Fibroblast of pulmonary artery (primary cell): ENCODE results near the gene MAMDC4.

Source experiments
- DNase-seq: peaks from one replicate; pipeline ENCODE4 v3.0.0-alpha.2; 2010; ENCODE audit warnings: low read depth
- H3K4me3 ChIP-seq: replicated peaks from 2 replicates; pipeline ENCODE4 v1.5.1; 2011; ENCODE audit warnings: low read depth, mild to moderate bottlenecking, control low read depth, low read length, moderate library complexity
- CTCF ChIP-seq: IDR thresholded peaks from 2 replicates; pipeline ENCODE4 v1.5.1; 2011; ENCODE audit warnings: mild to moderate bottlenecking, control low read depth, low read length, inconsistent platforms; ENCODE audit errors: missing control alignments

The MAMDC4 gene

GRCh38 chr9:136820971-136821825 lies 30.9 kb upstream of the MAMDC4 start:
- TF ChIP-seq CTCF = no peak
- DNase-seq = peak; percentile 37
- peak overlapping the region; percentile 2 for H3K4me3 ChIP-seq

GRCh38 chr9:136821826-136822544 lies 30.2 kb upstream of the MAMDC4 start:
- DNase-seq = no peak
- no peak overlapping the region for H3K4me3 ChIP-seq
- no peak for TF ChIP-seq CTCF

GRCh38 chr9:136823136-136824046 lies 28.8 kb upstream of the MAMDC4 start:
- H3K4me3 ChIP-seq = no peak overlapping the region
- no peak for DNase-seq
- TF ChIP-seq CTCF = no peak

- no peak for DNase-seq
- H3K4me3 ChIP-seq = no peak overlapping the region
- TF ChIP-seq CTCF = no peak
Measured at GRCh38 chr9:136824496-136825225, 27.5 kb upstream of the MAMDC4 start.

GRCh38 chr9:136825295-136826187 lies 26.6 kb upstream of the MAMDC4 start:
- H3K4me3 ChIP-seq = no peak overlapping the region
- no peak for DNase-seq
- TF ChIP-seq CTCF = no peak

- no peak overlapping the region for H3K4me3 ChIP-seq
- DNase-seq = no peak
- no peak for TF ChIP-seq CTCF
Measured at GRCh38 chr9:136826188-136826541, 26.0 kb upstream of the MAMDC4 start.
